ENCODE measurements around the gene ZBTB39. TPM values are rescaled to one million over a fixed set of nuclear protein-coding genes. Genes with fewer than 3 reads are reported as not detected.

ZBTB39 gene
- total RNA-seq, 2 experiments from 2014 or later = 5.1 to 5.5 TPM

GRCh38 chr12:56998316-56998715 lies 8.0 kb downstream of the ZBTB39 start:
- Mint-ChIP-seq H3K4me3 (no peak overlapping the region), H3K27ac (peak overlapping the region; percentile 37), H3K27me3 (no peaks in the 10 kb centered on the region), H3K9me3 (no peaks in the 10 kb centered on the region), H3K36me3 (ENCODE audit: low read depth) (peaks cover 39% of the 10 kb centered on the region), H3K4me1 (ENCODE audit: low read depth) (peaks cover 44% of the 10 kb centered on the region)
- intact Hi-C loops (cut with micrococcal nuclease) = loop anchor here (10.0 kb wide), 1 partner anchor 364 kb away; the partner anchor contains the start of gene BAZ2A
- DNase-seq (no peak), ATAC-seq (no peak)
- ChIA-PET CTCF (interaction anchor here (1.0 to 7.7 kb wide), 8 partner anchors 10 to 240 kb away, joined by 3 to 78 read pairs (median 5); partner anchors contain the start of genes HSD17B6 and STAT6), POLR2A (interaction anchor here (1.1 kb wide), 2 partner anchors 7 to 114 kb away, joined by 3 to 7 read pairs; no protein-coding TSS in a partner anchor)
- no peak for TF ChIP-seq CTCF (IDR thresholded peaks at IDR 0.05)

- Mint-ChIP-seq H3K27ac (no peak overlapping the region), H3K4me3 (no peak overlapping the region), H3K4me1 (ENCODE audit: low read depth) (peaks cover 41% of the 10 kb centered on the region), H3K9me3 (no peaks in the 10 kb centered on the region), H3K36me3 (ENCODE audit: low read depth) (peaks cover 27% of the 10 kb centered on the region), H3K27me3 (no peaks in the 10 kb centered on the region)
- ChIA-PET POLR2A (interaction anchor here (1.1 kb wide), 1 partner anchor 9 kb away, joined by 3 read pairs; no protein-coding TSS in a partner anchor), CTCF (interaction anchor here (1.0 to 7.7 kb wide), 5 partner anchors 9 to 239 kb away, joined by 3 to 78 read pairs (median 4); partner anchors contain the start of gene ZBTB39)
- DNase-seq = no peak
- no peak for TF ChIP-seq CTCF (IDR thresholded peaks at IDR 0.05)
- intact Hi-C loops (cut with micrococcal nuclease) = loop anchor here (10.0 kb wide), 1 partner anchor 362 kb away; the partner anchor contains the start of gene BAZ2A
- no peak for ATAC-seq
Measured at GRCh38 chr12:56996793-56997545, 9.4 kb downstream of the ZBTB39 start.

GRCh38 chr12:56995930-56996496 lies 10.3 kb downstream of the ZBTB39 start:
- DNase-seq (no peak), ATAC-seq (no peak)
- CTCF ChIA-PET = interaction anchor here (1.1 to 7.7 kb wide), 2 partner anchors 8 to 238 kb away, joined by 4 to 78 read pairs; no protein-coding TSS in a partner anchor
- Mint-ChIP-seq H3K9me3 (no peaks in the 10 kb centered on the region), H3K36me3 (ENCODE audit: low read depth) (peaks cover 23% of the 10 kb centered on the region), H3K27me3 (no peaks in the 10 kb centered on the region), H3K27ac (no peak overlapping the region), H3K4me3 (no peak overlapping the region), H3K4me1 (ENCODE audit: low read depth) (peaks cover 40% of the 10 kb centered on the region)
- intact Hi-C loops (cut with micrococcal nuclease) = loop anchor here (10.0 kb wide), 1 partner anchor 361 kb away; the partner anchor contains the start of gene BAZ2A
- POLR2A ChIA-PET = no interaction called here
- TF ChIP-seq CTCF (IDR thresholded peaks at IDR 0.05) = no peak

GRCh38 chr12:56995201-56995929 lies 11.0 kb downstream of the ZBTB39 start:
- no peak for TF ChIP-seq CTCF (IDR thresholded peaks at IDR 0.05)
- intact Hi-C loops (cut with micrococcal nuclease) = loop anchor here (10.0 kb wide), 1 partner anchor 361 kb away; the partner anchor contains the start of gene BAZ2A
- no peak overlapping the region for H3K27ac Mint-ChIP-seq
- no peaks in the 10 kb centered on the region for H3K27me3 Mint-ChIP-seq
- H3K4me1 Mint-ChIP-seq (ENCODE audit: low read depth) = peaks cover 34% of the 10 kb centered on the region
- no peak for ATAC-seq
- ChIA-PET POLR2A (no interaction called here), CTCF (interaction anchor here (2.1 to 7.7 kb wide), 2 partner anchors 8 to 9 kb away, joined by 18 to 78 read pairs; no protein-coding TSS in a partner anchor)
- H3K4me3 Mint-ChIP-seq = no peak overlapping the region
- peaks cover 21% of the 10 kb centered on the region for H3K36me3 Mint-ChIP-seq (ENCODE audit: low read depth)
- DNase-seq = no peak
- no peaks in the 10 kb centered on the region for H3K9me3 Mint-ChIP-seq
